Glomerular endothelial cell (primary cell): ENCODE results near the gene BRWD1. TPM values are rescaled to one million over a fixed set of nuclear protein-coding genes. Genes with fewer than 3 reads are reported as not detected.

Experiments
- DNase-seq: peaks from one replicate; pipeline ENCODE4 v3.0.0-alpha.2; 2011; ENCODE audit warnings: low read depth, low spot score; ENCODE audit errors: extremely low read depth
- total RNA-seq: library from RNA; depleted of rRNA; stranded (reverse); fragments of >200 nt; gene quantifications from 2 replicates; pipeline ENCODE4 v1.2.3, GENCODE V29; 2015

Gene BRWD1
- total RNA-seq, 1 donor from 2014 or later: 35.9 TPM

DNA sequence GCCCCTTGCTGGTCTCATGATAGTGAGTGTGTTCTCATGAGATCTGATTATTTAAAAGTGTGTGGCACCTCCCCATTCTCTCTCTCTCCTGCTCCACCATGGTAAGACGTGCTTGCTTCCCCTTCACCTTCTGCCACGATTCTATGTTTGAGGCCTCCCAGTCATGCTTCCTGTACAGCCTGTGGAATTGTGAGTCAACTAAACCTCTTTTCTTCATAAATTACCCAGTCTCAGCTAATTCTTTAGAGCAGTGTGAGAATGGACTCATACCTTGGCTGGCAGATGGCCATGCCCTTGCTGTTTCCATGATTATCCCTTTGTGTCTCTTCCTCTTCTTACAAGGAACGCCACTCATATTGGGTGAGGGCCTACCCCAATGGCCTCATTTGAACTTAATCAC, 170.5 kb downstream of the BRWD1 start:
- no peak for DNase-seq

GRCh38 chr21:39141502-39141901, 171.9 kb downstream of the BRWD1 start:
- DNase-seq: no peak

GRCh38 chr21:39137248-39138178, 175.9 kb downstream of the BRWD1 start:
- no peak for DNase-seq

GRCh38 chr21:39136711-39137110, 176.7 kb downstream of the BRWD1 start:
- no peak for DNase-seq

DNA sequence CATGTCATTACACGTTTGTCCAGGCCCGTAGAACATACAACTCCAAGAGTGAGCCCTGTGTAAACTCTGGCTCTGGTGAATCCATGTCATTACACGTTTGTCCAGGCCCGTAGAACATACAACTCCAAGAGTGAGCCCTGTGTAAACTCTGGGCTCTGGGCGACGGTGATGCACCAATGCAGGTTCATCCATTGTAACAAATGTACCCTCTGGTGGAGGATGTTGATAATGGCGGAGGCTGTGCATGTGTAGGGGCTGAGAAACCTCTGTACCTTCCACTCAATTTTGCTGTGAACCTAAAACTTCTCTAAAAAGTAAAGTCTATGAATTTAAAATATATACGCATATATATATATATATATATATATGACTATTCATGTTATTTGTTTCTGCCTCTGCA, 177.3 kb downstream of the BRWD1 start:
- DNase-seq: peak; percentile 9

GRCh38 chr21:39134288-39134810, 179.1 kb downstream of the BRWD1 start:
- DNase-seq: no peak

Other genes with a start within 250 kb of the BRWD1 start
- gene PSMG1, start 130.2 kb downstream of the BRWD1 start, total RNA-seq: 34.1 and 41.4 TPM in 2 replicates
- gene HMGN1, start 35.5 kb upstream of the BRWD1 start, total RNA-seq: 187 and 221 TPM in 2 replicates
- gene LCA5L, start 132.1 kb upstream of the BRWD1 start, total RNA-seq: 0.53 and 2.0 TPM in 2 replicates
- 0.64 TPM in 1 of 2 replicates, not detected in the other for gene SH3BGR, start 138.3 kb upstream of the BRWD1 start, total RNA-seq